Stimulated activated CD4-positive, alpha-beta T cell treated with anti-CD3 and anti-CD28 coated beads, Interleukin-12 subunit alpha, Interleukin-12 subunit beta, amount 100 ng/mL, for 4 hours (primary cell): ENCODE data around the gene RIT2.

Experiments
- DNase-seq: peaks from one replicate; pipeline ENCODE4 v3.0.0-alpha.2; 2020

Gene RIT2

GRCh38 chr18:42921226-42921737 is 194.2 kb downstream of the RIT2 start:
- DNase-seq = no peak

- no peak for DNase-seq
Measured at GRCh38 chr18:42920621-42921020, 194.9 kb downstream of the RIT2 start.

GRCh38 chr18:42915299-42915698 is 200.2 kb downstream of the RIT2 start:
- no peak for DNase-seq

- DNase-seq = no peak
Measured at GRCh38 chr18:42914476-42914875, 201.0 kb downstream of the RIT2 start.

- DNase-seq = no peak
Measured at GRCh38 chr18:42909095-42909494, 206.4 kb downstream of the RIT2 start.

- no peak for DNase-seq
Measured at GRCh38 chr18:42906761-42907160, 208.7 kb downstream of the RIT2 start.

- DNase-seq = no peak
Measured at GRCh38 chr18:42901161-42901560, 214.3 kb downstream of the RIT2 start.

GRCh38 chr18:42893977-42894376 is 221.5 kb downstream of the RIT2 start:
- DNase-seq = no peak

GRCh38 chr18:42892181-42892580 is 223.3 kb downstream of the RIT2 start:
- no peak for DNase-seq

GRCh38 chr18:42891705-42892104 is 223.8 kb downstream of the RIT2 start:
- no peak for DNase-seq

GRCh38 chr18:42883169-42883568 is 232.3 kb downstream of the RIT2 start:
- DNase-seq = no peak

GRCh38 chr18:42882122-42882521 is 233.4 kb downstream of the RIT2 start:
- DNase-seq = no peak

GRCh38 chr18:42872838-42873237 is 242.6 kb downstream of the RIT2 start:
- DNase-seq = no peak

GRCh38 chr18:42864876-42865275 is 250.6 kb downstream of the RIT2 start:
- no peak for DNase-seq

- no peak for DNase-seq
Measured at GRCh38 chr18:42861271-42861670, 254.2 kb downstream of the RIT2 start.

GRCh38 chr18:42860548-42860947 is 254.9 kb downstream of the RIT2 start:
- DNase-seq = no peak

GRCh38 chr18:42860011-42860410 is 255.5 kb downstream of the RIT2 start:
- DNase-seq = no peak

- no peak for DNase-seq
Measured at GRCh38 chr18:42854558-42854957, 260.9 kb downstream of the RIT2 start.

GRCh38 chr18:42850174-42851083 is 265.1 kb downstream of the RIT2 start:
- no peak for DNase-seq

GRCh38 chr18:42839408-42839807 is 276.1 kb downstream of the RIT2 start:
- DNase-seq = no peak

- DNase-seq = no peak
Measured at GRCh38 chr18:42838546-42839145, 276.8 kb downstream of the RIT2 start.

- no peak for DNase-seq
Measured at GRCh38 chr18:42830936-42831335, 284.5 kb downstream of the RIT2 start.

- no peak for DNase-seq
Measured at GRCh38 chr18:42828881-42829280, 286.6 kb downstream of the RIT2 start.

- DNase-seq = no peak
Measured at GRCh38 chr18:42824178-42824577, 291.3 kb downstream of the RIT2 start.
